ENCODE measurements around the gene CALML3. TPM values are rescaled to one million over a fixed set of nuclear protein-coding genes. Genes with fewer than 3 reads are reported as not detected.

CALML3 gene
- polyA plus RNA-seq, 4 donors: 0.19 TPM; not detected in 3

Other genes starting within 250 kb of the CALML3 start
- 1 to 10 TPM; 1.7 to 2.7 (median 2.1) TPM for gene UCN3, start 160.0 kb upstream of the CALML3 start, polyA plus RNA-seq (ENCODE audit: insufficient read length in 4 of 4)
- gene TUBAL3, start 120.1 kb upstream of the CALML3 start, polyA plus RNA-seq (ENCODE audit: insufficient read length in 4 of 4): under 1 TPM in 3 of 4 donors, not detected in 1; 0.13 to 0.38 (median 0.23) TPM
- 100 to 1,000 TPM; 112 to 162 (median 144) TPM for gene NET1, start 112.4 kb upstream of the CALML3 start, polyA plus RNA-seq (ENCODE audit: insufficient read length in 4 of 4)
- not detected for gene CALML5, start 25.4 kb upstream of the CALML3 start, polyA plus RNA-seq (ENCODE audit: insufficient read length in 4 of 4)
- 10 to 100 TPM; 24.9 to 27.1 (median 26.2) TPM for gene ASB13, start 141.6 kb downstream of the CALML3 start, polyA plus RNA-seq (ENCODE audit: insufficient read length in 4 of 4)
- gene TASOR2, start 159.9 kb downstream of the CALML3 start, polyA plus RNA-seq (ENCODE audit: insufficient read length in 4 of 4): 10 to 100 TPM; 31.4 to 41.6 (median 38.0) TPM